GM13977 (cell line): ENCODE results near the gene TXNL4A.

Experiments used
- DNase-seq: peaks from one replicate; pipeline ENCODE4 v3.0.0; 2012; ENCODE audit warnings: low spot score
- in situ Hi-C: fragments of 300-500 bp; cut with MboI; formaldehyde crosslinking; loops from one replicate; pipeline ENCODE4 v1.12.0; 2022; ENCODE audit warnings: low sequenced_read_pairs, low pct_unique_long_range_greater_than_20kb, mixed read lengths, inconsistent platforms; ENCODE audit not compliant: unreplicated experiment
- TF ChIP-seq, protein P1 (sequence below): IDR thresholded peaks from 2 replicates; pipeline ENCODE4 v1.5.1; 2012; ENCODE audit warnings: mild to moderate bottlenecking, control low read depth; ENCODE audit not compliant: insufficient read depth; ENCODE audit errors: extremely low read depth, missing control alignments

Gene TXNL4A

DNA sequence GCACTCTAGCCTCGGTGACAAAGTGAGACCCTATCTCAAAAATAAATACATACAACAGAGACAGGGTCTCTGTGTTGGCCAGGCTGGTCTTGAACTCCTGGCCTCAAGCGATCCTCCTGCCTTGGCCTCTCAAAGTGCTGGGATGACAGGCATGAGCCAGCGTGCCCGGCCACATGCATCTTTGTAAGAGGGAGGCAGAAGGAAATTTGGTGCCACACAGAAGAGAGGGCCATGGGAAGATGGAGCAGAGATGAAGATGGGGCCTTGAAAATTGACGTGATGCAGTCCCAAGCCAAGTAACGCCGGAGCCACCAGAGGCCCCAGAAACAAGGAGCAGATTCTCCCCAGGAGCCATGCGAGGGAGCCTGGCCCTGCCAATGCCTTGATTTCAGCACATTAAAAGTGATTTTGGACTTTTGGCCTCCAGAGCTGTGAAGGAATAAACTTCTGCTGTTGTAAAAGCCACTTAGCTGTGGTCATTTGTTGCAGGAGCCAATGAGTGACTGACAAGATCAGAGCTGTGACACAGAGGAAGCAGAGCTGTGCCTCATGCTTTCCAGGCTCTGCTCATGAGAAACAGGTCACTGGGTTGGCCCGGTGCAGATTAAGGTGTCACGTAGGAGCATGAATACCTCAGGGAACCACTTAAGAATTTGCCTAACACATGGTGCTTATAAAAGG is 34.3 kb downstream of the TXNL4A start:
- TF ChIP-seq, protein P1, sequence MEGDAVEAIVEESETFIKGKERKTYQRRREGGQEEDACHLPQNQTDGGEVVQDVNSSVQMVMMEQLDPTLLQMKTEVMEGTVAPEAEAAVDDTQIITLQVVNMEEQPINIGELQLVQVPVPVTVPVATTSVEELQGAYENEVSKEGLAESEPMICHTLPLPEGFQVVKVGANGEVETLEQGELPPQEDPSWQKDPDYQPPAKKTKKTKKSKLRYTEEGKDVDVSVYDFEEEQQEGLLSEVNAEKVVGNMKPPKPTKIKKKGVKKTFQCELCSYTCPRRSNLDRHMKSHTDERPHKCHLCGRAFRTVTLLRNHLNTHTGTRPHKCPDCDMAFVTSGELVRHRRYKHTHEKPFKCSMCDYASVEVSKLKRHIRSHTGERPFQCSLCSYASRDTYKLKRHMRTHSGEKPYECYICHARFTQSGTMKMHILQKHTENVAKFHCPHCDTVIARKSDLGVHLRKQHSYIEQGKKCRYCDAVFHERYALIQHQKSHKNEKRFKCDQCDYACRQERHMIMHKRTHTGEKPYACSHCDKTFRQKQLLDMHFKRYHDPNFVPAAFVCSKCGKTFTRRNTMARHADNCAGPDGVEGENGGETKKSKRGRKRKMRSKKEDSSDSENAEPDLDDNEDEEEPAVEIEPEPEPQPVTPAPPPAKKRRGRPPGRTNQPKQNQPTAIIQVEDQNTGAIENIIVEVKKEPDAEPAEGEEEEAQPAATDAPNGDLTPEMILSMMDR: no peak
- no peak for DNase-seq
- in situ Hi-C loops: no loop called here

DNA sequence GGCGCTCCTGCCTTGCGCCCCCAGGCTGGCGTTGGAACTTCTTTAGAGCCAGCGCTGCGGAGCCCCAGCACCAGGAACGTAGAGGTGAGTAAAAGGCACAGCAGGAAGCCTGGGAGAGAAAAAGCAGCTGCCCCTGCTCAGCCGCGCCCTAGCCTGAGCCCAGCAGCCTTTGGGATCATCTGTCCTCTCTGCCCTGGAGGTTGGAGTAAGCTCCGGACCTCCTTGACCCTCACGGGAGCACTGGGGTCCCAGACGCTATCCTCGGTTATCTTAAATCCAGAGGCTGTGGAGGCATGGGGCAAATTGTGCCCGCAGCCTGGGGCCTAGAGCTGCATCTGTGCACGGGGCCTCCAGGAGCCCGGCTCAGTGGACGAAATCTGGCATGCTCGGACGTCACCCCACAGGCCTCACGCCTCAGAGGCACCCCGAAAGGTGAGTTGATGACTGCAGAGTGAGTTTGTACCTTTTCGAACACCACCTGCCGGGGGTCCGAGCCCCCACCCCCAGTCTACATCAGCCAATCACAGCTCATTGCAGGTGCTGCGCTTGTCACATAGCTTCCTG is 35.3 kb downstream of the TXNL4A start:
- TF ChIP-seq, protein P1: no peak
- in situ Hi-C loops: no loop called here
- DNase-seq: no peak

DNA sequence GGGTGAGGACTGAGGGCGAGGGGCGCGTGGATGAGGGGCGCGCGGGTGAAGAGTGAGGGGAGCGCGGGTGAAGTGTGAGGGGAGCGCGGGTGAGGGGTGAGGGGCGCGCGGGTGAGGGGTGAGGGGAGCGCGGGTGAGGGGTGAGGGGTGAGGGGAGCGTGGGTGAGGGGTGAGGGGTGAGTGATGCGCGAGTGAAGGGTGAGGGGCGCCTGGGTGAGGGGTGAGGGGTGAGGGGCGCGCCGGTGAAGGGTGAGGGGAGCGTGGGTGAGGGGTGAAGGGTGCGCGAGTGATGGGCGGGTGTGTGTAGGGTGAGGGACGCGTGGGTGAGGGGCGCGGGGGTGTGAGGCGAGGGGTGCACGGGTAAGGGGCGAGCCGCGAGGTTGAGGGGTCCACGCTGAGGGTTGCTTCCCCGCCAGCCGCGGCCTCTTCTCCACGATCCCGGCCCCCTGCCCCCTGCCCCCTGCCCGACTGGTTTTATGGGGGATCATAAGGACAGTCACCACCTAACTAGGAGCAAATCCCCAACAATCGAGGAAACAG is 35.8 kb downstream of the TXNL4A start:
- in situ Hi-C loops: no loop called here
- no peak for DNase-seq
- TF ChIP-seq, protein P1: no peak

DNA sequence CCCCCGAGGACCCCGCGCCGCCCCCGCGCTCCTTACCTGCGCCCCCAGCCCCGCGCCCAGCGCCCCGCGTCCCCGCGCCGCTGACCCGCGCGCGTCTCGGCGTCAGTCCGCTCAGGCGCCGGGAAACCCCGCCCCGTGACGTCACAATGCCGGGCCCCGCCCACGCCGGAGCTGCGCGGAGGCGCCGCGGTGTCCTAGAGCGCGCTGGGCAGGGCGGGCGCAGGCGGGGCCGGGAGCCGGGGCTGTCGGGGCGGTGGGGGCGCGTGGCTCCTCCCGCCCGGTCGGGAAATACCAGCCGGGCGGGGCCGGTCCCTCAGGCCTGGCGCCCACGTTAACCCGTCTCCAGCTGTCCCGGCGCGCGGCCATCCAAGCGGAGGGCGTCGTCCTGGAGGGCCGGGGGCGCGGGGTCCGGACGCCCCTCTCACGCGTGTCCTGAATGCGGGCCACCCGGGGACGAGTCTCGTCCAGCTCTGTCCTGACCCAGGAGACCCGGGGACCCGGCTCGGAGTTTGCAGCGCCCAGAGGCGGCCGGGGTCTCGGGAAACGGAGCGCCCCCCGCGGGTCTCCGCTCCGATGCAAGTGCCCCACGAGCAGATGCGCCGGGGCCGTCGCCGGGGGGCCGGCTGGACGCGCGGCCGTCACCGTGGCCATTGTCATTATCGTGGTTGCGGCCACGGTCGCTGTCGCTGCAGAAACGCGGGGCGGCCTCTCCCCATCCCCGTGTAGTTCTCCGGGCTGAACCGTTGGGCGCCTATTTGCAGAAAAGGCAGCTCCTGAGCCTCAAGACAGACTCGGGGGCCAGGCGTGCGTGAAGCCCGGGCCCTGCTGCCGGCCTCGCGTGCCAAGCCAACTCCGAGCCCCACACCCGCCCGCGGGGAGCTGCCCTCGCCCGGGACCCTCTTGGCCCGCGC is 36.6 kb downstream of the TXNL4A start, which contains the start of gene SLC66A2:
Gene SLC66A2 (minus strand): TSS at position 109 of the 911 bp plus-strand sequence. CDS start 727 bp downstream, outside the sequence.
- in situ Hi-C loops: no loop called here
- peak; percentile 97 for DNase-seq
- TF ChIP-seq, protein P1: no peak

DNA sequence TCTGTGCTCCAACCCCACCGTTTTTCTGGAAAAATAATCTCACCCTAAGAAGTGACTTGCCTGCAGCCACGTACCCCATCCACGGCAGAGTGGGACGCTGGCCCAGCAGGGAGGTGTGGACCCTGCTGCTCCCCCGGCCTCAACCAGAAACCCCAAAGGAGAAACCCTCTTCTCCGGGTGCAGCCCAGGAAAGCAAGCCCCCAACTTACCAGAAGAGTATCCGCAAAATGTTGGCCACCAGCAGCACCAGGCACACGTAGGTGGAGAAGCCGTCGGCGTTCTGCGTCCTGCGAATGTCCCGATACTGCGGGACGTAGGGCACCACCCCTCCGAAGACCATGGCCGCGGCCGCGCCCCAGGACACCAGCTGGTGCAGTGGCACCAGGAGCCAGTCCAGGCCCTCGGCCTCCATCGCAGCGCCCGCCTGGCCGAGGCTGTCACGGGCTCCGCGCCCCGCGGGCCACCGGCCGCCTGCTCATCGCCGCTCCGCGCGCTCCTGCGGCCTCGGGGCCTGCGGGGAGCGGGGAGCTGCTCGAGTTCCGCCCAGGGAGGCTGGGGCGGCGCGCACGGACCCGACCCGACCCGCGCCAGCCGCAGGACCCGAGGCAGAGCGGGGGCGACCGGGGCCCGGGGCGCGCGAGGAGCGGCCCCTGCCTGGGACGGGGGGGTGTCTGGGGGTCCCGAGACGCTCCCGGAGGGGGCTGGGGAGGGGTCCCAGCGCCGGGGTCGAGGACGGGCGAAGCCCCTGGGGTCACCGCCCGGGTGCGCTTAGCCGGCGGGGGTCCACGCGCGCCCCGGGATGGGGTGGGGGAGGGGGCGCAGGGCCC is 37.6 kb downstream of the TXNL4A start:
- in situ Hi-C loops: no loop called here
- DNase-seq: peak; percentile 54
- TF ChIP-seq, protein P1: no peak
